Superior temporal gyrus (tissue), 1 donor: Measurements from ENCODE around the gene FGF2.
"Not testable (repeated sequence)": the region's sequence is repeated elsewhere in the genome, so short reads cannot be mapped to it uniquely, and the experiment has no call there.

Experiments
- DNase-seq: peaks from one replicate; pipeline ENCODE4 v3.0.0-alpha.2; 2016; ENCODE audit errors: extremely low spot score

FGF2 gene

GRCh38 chr4:122845760-122846159, 19.1 kb downstream of the FGF2 start:
- DNase-seq = no peak

GRCh38 chr4:122847931-122848330, 21.3 kb downstream of the FGF2 start:
- DNase-seq = no peak

- DNase-seq = not testable (repeated sequence)
Observed at GRCh38 chr4:122849789-122850188, 23.2 kb downstream of the FGF2 start.

GRCh38 chr4:122851568-122851967, 24.9 kb downstream of the FGF2 start:
- no peak for DNase-seq

- DNase-seq = peak; percentile 79
Observed at GRCh38 chr4:122854447-122855352, 28.1 kb downstream of the FGF2 start.

GRCh38 chr4:122855353-122855890, 28.8 kb downstream of the FGF2 start:
- no peak for DNase-seq

- no peak for DNase-seq
Observed at GRCh38 chr4:122857160-122857559, 30.5 kb downstream of the FGF2 start.

GRCh38 chr4:122858705-122859104, 32.1 kb downstream of the FGF2 start:
- no peak for DNase-seq

GRCh38 chr4:122861172-122861943, 34.7 kb downstream of the FGF2 start:
- no peak for DNase-seq

- DNase-seq = no peak
Observed at GRCh38 chr4:122863639-122864038, 37.0 kb downstream of the FGF2 start.

- no peak for DNase-seq
Observed at GRCh38 chr4:122865425-122865824, 38.8 kb downstream of the FGF2 start.

GRCh38 chr4:122868235-122868634, 41.6 kb downstream of the FGF2 start:
- not testable (repeated sequence) for DNase-seq

- no peak for DNase-seq
Observed at GRCh38 chr4:122873146-122873545, 46.5 kb downstream of the FGF2 start.

- no peak for DNase-seq
Observed at GRCh38 chr4:122873821-122874593, 47.4 kb downstream of the FGF2 start.

GRCh38 chr4:122875949-122876348, 49.3 kb downstream of the FGF2 start:
- DNase-seq = no peak

GRCh38 chr4:122876456-122876855, 49.8 kb downstream of the FGF2 start:
- DNase-seq = no peak

GRCh38 chr4:122879001-122879400, 52.4 kb downstream of the FGF2 start:
- DNase-seq = no peak

- no peak for DNase-seq
Observed at GRCh38 chr4:122882857-122883735, 56.5 kb downstream of the FGF2 start.

- DNase-seq = no peak
Observed at GRCh38 chr4:122884499-122884898, 57.9 kb downstream of the FGF2 start.

GRCh38 chr4:122889726-122890125, 63.1 kb downstream of the FGF2 start:
- DNase-seq = no peak
